Neuronal stem cell (in vitro differentiated cells): ENCODE data around the gene OR9G1. TPM values are rescaled to one million over a fixed set of nuclear protein-coding genes. Genes with fewer than 3 reads are reported as not detected.

Experiments used
- DNase-seq: peaks from one replicate; pipeline ENCODE4 v3.0.0-alpha.2; 2013; ENCODE audit warnings: low spot score
- H2AFZ ChIP-seq: one replicate; pipeline ENCODE4 v1.6.1; 2013; ENCODE audit warnings: mild to moderate bottlenecking, low read length, inconsistent platforms
- H2AK5ac ChIP-seq: 2 replicates; pipeline ENCODE4 v1.6.1; 2013; ENCODE audit warnings: low read depth, mild to moderate bottlenecking, inconsistent platforms, low read length, moderate library complexity, mixed read lengths
- H2BK120ac ChIP-seq: 2 replicates; pipeline ENCODE4 v1.6.1; 2013; ENCODE audit warnings: low read depth, mild to moderate bottlenecking, inconsistent platforms, low read length, moderate library complexity, mixed read lengths
- H2BK12ac ChIP-seq: one replicate; pipeline ENCODE4 v1.6.1; 2013; ENCODE audit warnings: low read length, inconsistent platforms
- H2BK15ac ChIP-seq: 2 replicates; pipeline ENCODE4 v1.6.1; 2013; ENCODE audit warnings: mild to moderate bottlenecking, low read length, inconsistent platforms, mixed read lengths
- H2BK5ac ChIP-seq: one replicate; pipeline ENCODE4 v1.6.1; 2013; ENCODE audit warnings: inconsistent platforms, mild to moderate bottlenecking, low read length, moderate library complexity
- H3K14ac ChIP-seq: one replicate; pipeline ENCODE4 v1.6.1; 2013; ENCODE audit warnings: low read length, inconsistent platforms
- H3K18ac ChIP-seq: 2 replicates; pipeline ENCODE4 v1.6.1; 2013; ENCODE audit warnings: low read length, inconsistent platforms
- H3K23ac ChIP-seq: 2 replicates; pipeline ENCODE4 v1.6.1; 2013; ENCODE audit warnings: low read depth, mild to moderate bottlenecking, mixed read lengths, low read length, inconsistent platforms; ENCODE audit not compliant: poor library complexity
- H3K27ac ChIP-seq: replicated peaks from 3 replicates; pipeline ENCODE4 v1.5.1; 2013; ENCODE audit warnings: low read length, inconsistent platforms
- H3K27me3 ChIP-seq, 3 experiments: 2 replicates each; pipeline ENCODE4 v1.6.1; 2013; ENCODE audit warnings: low read length in 3 of 3, mild to moderate bottlenecking in 2 of 3, inconsistent platforms in 1 of 3, low read depth in 1 of 3, mixed read lengths in 1 of 3, moderate library complexity in 1 of 3; ENCODE audit not compliant: control insufficient read depth in 3 of 3, insufficient read depth in 3 of 3
- H3K36me3 ChIP-seq, 2 donors: replicated peaks in 1 of 2; 2 replicates each; pipeline ENCODE4 v1.6.1; 2013; ENCODE audit warnings: low read length in 2 of 2; ENCODE audit not compliant: control insufficient read depth in 2 of 2, insufficient read depth in 2 of 2
- H3K4ac ChIP-seq: 2 replicates; pipeline ENCODE4 v1.6.1; 2013; ENCODE audit warnings: inconsistent platforms, mild to moderate bottlenecking, low read length, moderate library complexity
- H3K4me1 ChIP-seq, 2 donors: 1 replicate in 1 of 2; 2 replicates in 1 of 2; pipeline ENCODE4 v1.6.1; 2013; ENCODE audit warnings: low read length in 2 of 2, low read depth in 1 of 2; ENCODE audit not compliant: control insufficient read depth in 2 of 2, insufficient read depth in 1 of 2
- H3K4me2 ChIP-seq: one replicate; pipeline ENCODE4 v1.6.1; 2013; ENCODE audit warnings: mild to moderate bottlenecking, low read length, inconsistent platforms; ENCODE audit not compliant: insufficient read depth, poor library complexity, severe bottlenecking
- H3K4me3 ChIP-seq, 2 donors: 2 replicates each; pipeline ENCODE4 v1.5.1; 2013; ENCODE audit warnings: low read length in 2 of 2, mild to moderate bottlenecking in 2 of 2, inconsistent platforms in 1 of 2, moderate library complexity in 1 of 2
- H3K79me1 ChIP-seq: one replicate; pipeline ENCODE4 v1.6.1; 2013; ENCODE audit warnings: low read depth, mild to moderate bottlenecking, inconsistent platforms, low read length, moderate library complexity
- H3K9ac ChIP-seq: one replicate; pipeline ENCODE4 v1.6.1; 2013; ENCODE audit warnings: mild to moderate bottlenecking, low read depth, low read length, inconsistent platforms; ENCODE audit not compliant: poor library complexity
- H3K9me3 ChIP-seq, 2 donors: replicated peaks in 1 of 2; 2 replicates each; pipeline versions ENCODE3 to v1.6.1; 2013; ENCODE audit warnings: low read length in 2 of 2, mild to moderate bottlenecking in 2 of 2, inconsistent platforms in 1 of 2, low read depth in 1 of 2, mixed read lengths in 1 of 2, moderate library complexity in 1 of 2; ENCODE audit not compliant: control insufficient read depth in 2 of 2, insufficient read depth in 1 of 2
- H4K8ac ChIP-seq: one replicate; pipeline ENCODE4 v1.6.1; 2013; ENCODE audit warnings: low read depth, mild to moderate bottlenecking, inconsistent platforms, low read length, moderate library complexity
- H4K91ac ChIP-seq: one replicate; pipeline ENCODE4 v1.6.1; 2013; ENCODE audit warnings: low read length, low read depth, mild to moderate bottlenecking, inconsistent platforms; ENCODE audit not compliant: poor library complexity
- WGBS, 2 donors: extraction: QIAGEN DNeasy Blood & Tissue Kit; methylation state at CpG; one replicate each; pipeline ENCODE4 v1.1.7; 2013; ENCODE audit warnings: missing lambda C conversion rate in 2 of 2, mixed read lengths in 1 of 2; ENCODE audit not compliant: insufficient read length in 2 of 2, insufficient replicate concordance in 1 of 2; ENCODE audit errors: extremely low coverage in 2 of 2; 5-methylcytosine and 5-hydroxymethylcytosine counted together
- polyA plus RNA-seq, 2 experiments: library from polyadenylated mRNA; stranded (reverse); fragments of 200-250 nt; gene quantifications; one replicate each; pipeline ENCODE4 v1.2.3, GENCODE V29; 2013

Gene OR9G1, protein sequence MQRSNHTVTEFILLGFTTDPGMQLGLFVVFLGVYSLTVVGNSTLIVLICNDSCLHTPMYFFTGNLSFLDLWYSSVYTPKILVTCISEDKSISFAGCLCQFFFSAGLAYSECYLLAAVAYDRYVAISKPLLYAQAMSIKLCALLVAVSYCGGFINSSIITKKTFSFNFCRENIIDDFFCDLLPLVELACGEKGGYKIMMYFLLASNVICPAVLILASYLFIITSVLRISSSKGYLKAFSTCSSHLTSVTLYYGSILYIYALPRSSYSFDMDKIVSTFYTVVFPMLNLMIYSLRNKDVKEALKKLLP
- not detected for polyA plus RNA-seq (2013, experiment 1 of 2)
- polyA plus RNA-seq (2013, experiment 2 of 2): not detected

DNA sequence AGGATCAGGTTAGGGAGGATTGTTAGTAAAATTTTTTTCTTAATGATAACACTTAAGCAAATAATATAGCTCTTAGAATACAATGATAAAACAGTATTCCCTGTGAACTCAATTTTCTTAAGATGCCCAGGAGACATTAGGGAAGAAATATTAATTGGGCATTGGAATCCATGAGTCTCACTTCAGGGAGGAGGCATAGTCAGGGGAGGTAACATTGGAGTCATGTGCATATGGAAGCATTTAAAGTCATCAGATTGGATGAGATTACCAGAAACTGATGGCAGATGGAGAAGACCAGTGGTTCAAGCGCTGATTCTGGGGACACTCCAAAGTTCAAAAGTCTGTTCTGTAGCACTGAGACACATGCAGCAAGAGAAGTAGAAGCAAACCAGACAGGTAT lies at the start of gene OR9G1:
Gene OR9G1, plus strand, starts transcription at position 301 of the 400 bp plus-strand sequence. CDS start 1,293 bp downstream, outside the sequence.
- no peak within 1 kb of the TSS for H3K18ac ChIP-seq
- no peak within 1 kb of the TSS for H3K27ac ChIP-seq
- WGBS, 2 donors: no CpG with 5 or more reads among the region's 1 CpG
- no peak within 1 kb of the TSS for H2BK12ac ChIP-seq
- H3K9me3 ChIP-seq: no peaks in the 10 kb centered on the region
- no peaks in the 10 kb centered on the region for H3K79me1 ChIP-seq
- no peak within 1 kb of the TSS for H3K4me2 ChIP-seq
- H3K36me3 ChIP-seq: no peaks in the 10 kb centered on the region
- H3K9ac ChIP-seq: no peak within 1 kb of the TSS
- no peak within 1 kb of the TSS for H3K14ac ChIP-seq
- no peak within 1 kb of the TSS for H2AK5ac ChIP-seq
- H4K91ac ChIP-seq: no peak within 1 kb of the TSS
- H3K4me3 ChIP-seq: no peak within 1 kb of the TSS
- H3K27me3 ChIP-seq: no peaks in the 10 kb centered on the region
- H2BK5ac ChIP-seq: no peak within 1 kb of the TSS
- H2BK15ac ChIP-seq: no peak within 1 kb of the TSS
- no peak within 1 kb of the TSS for H2AFZ ChIP-seq
- no peak within 1 kb of the TSS for H4K8ac ChIP-seq
- H3K23ac ChIP-seq: no peak within 1 kb of the TSS
- DNase-seq: no peak
- no peak within 1 kb of the TSS for H3K4ac ChIP-seq
- H2BK120ac ChIP-seq: no peak within 1 kb of the TSS
- H3K4me1 ChIP-seq: no peaks in the 10 kb centered on the region

DNA sequence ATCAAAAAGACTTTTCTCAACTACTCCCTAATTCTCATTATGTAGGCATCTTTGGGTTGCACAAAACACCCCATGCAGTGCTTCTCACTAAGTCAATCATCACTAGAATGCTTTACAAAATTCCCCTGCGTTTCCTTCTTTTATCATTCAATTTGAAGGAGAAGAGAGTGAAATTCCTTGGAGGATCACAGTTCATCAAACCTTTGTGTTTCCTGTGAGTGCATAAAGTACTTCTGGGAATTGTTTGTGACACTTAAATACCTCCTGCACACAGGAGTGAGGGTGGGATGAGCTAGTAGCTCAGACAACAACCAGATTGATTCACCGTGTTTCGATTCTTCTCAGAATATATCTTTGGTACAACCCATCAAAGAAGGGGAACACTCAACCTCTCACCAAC lies 39.1 kb upstream of the OR9G1 start:
- no peak overlapping the region for H3K14ac ChIP-seq
- H3K4me3 ChIP-seq: no peak overlapping the region
- H2AK5ac ChIP-seq: no peak overlapping the region
- no CpG with 5 or more reads among the region's 3 CpGs for WGBS, 2 donors
- peaks cover 0 to 1% of the 10 kb centered on the region in 2 donors for H3K4me1 ChIP-seq
- H3K27ac ChIP-seq: peak overlapping the region; percentile 24
- no peak overlapping the region for H2BK15ac ChIP-seq
- H3K18ac ChIP-seq: no peak overlapping the region
- H3K79me1 ChIP-seq: no peaks in the 10 kb centered on the region
- H3K36me3 ChIP-seq: no peaks in the 10 kb centered on the region
- no peak overlapping the region for H2BK120ac ChIP-seq
- H3K9ac ChIP-seq: no peak overlapping the region
- no peak overlapping the region for H4K91ac ChIP-seq
- H3K27me3 ChIP-seq: no peaks in the 10 kb centered on the region
- H3K4me2 ChIP-seq: no peak overlapping the region
- DNase-seq: peak; percentile 49
- no peaks in the 10 kb centered on the region for H3K9me3 ChIP-seq
- H2BK5ac ChIP-seq: no peak overlapping the region
- no peak overlapping the region for H3K4ac ChIP-seq
- H3K23ac ChIP-seq: no peak overlapping the region
- H4K8ac ChIP-seq: no peak overlapping the region
- H2AFZ ChIP-seq: no peak overlapping the region
- no peak overlapping the region for H2BK12ac ChIP-seq

DNA sequence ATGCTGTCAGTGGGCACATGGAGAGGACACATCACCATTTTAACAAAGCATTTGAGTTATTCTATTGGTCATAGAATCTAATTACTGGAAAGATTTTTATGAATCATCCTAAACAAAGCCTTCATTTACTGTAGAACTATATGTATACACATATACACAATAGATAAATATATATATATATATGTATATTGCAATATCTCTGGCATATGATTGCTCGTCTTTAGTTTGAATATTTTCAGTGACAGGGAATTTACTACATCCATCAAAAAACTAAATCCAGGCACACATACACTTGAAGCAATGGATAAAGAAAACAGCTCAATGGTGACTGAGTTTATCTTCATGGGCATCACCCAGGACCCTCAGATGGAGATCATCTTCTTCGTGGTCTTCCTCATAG lies 35.5 kb upstream of the OR9G1 start, which contains the start of gene OR5AR1:
Gene OR5AR1, plus strand, starts transcription at position 301 of the 400 bp plus-strand sequence. Its CDS starts 0 bp downstream, at position 301.
- Histone ChIP-seq H3K4me3 (no peak within 1 kb of the TSS), H3K4ac (no peak within 1 kb of the TSS), H3K79me1 (no peaks in the 10 kb centered on the region), H4K8ac (no peak within 1 kb of the TSS), H2AFZ (no peak within 1 kb of the TSS), H2BK12ac (no peak within 1 kb of the TSS), H3K9ac (no peak within 1 kb of the TSS), H2BK5ac (no peak within 1 kb of the TSS), H3K4me1 (peaks cover 0 to 1% of the 10 kb centered on the region in 2 donors), H3K36me3 (no peaks in the 10 kb centered on the region), H3K23ac (no peak within 1 kb of the TSS), H2AK5ac (no peak within 1 kb of the TSS), H3K14ac (peak within 1 kb of the TSS; percentile 15), H3K27ac (no peak within 1 kb of the TSS), H2BK120ac (no peak within 1 kb of the TSS), H3K18ac (no peak within 1 kb of the TSS), H4K91ac (no peak within 1 kb of the TSS), H3K27me3 (no peaks in the 10 kb centered on the region), H3K4me2 (no peak within 1 kb of the TSS), H3K9me3 (no peaks in the 10 kb centered on the region), H2BK15ac (no peak within 1 kb of the TSS)
- DNase-seq: no peak
- no CpG with 5 or more reads among the region's 2 CpGs for WGBS, 2 donors

DNA sequence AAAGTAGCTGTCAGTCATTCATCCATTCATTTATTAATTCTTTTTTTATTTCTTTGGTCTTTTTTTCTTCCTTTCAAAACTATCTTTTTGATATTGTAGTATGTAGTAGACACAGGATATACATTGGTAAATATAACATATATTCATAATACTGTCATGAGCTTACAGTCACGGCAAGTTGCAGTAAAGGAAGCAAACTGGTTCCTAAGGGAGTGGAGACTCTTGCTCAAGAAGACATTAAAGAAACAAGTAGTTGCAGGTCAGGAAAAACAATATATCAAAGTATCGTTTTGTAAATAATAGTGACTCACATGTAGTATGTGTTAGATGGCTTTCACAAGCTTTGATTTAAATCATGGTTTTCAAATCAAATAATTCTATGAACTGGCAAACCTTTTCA lies 27.9 kb upstream of the OR9G1 start:
- Histone ChIP-seq H2BK12ac (no peak overlapping the region), H2BK120ac (no peak overlapping the region), H3K4ac (no peak overlapping the region), H2AFZ (no peak overlapping the region), H4K91ac (no peak overlapping the region), H4K8ac (no peak overlapping the region), H3K23ac (no peak overlapping the region), H2BK5ac (no peak overlapping the region), H3K4me1 (no peaks in the 10 kb centered on the region), H2AK5ac (no peak overlapping the region), H3K9me3 (no peaks in the 10 kb centered on the region), H3K4me3 (no peak overlapping the region), H3K27ac (no peak overlapping the region), H3K14ac (no peak overlapping the region), H3K36me3 (no peaks in the 10 kb centered on the region), H3K4me2 (no peak overlapping the region), H2BK15ac (no peak overlapping the region), H3K27me3 (no peaks in the 10 kb centered on the region), H3K9ac (no peak overlapping the region), H3K18ac (no peak overlapping the region), H3K79me1 (no peaks in the 10 kb centered on the region)
- no CpG with 5 or more reads among the region's 2 CpGs for WGBS, 2 donors
- no peak for DNase-seq
